Measurements from ENCODE around the gene FHL2. TPM values are rescaled to one million over a fixed set of nuclear protein-coding genes. Genes with fewer than 3 reads are reported as not detected.

The FHL2 gene
- polyA plus RNA-seq, 1 donor (not counting 4 experiments of a cell fraction or from before 2014, with no cell fraction given), result 132 TPM

DNA sequence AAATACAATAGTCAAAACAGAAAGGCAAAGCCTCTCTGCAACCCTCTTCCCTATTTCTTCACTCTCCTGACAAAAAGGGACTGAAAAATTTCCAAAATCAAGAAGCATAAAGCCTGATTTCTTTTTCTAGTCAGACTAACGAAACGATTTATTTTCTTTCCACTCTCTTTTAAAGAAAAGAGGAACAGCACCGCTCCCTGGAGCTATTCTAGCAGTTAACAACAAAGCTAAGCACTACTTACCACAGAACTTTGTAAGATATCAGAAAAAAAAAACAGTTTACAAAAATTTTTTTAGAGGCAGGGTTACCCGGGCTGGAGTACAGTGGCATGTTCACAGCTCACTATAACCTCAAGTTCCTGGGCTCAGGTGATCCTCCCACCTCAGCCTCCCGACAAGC lies 14.4 kb upstream of the FHL2 start:
- no peak overlapping the region for H3K9ac ChIP-seq (ENCODE audit: control insufficient read depth, extremely low read depth, insufficient read depth, low read length)
- H3K27me3 ChIP-seq (ENCODE audit: control insufficient read depth, extremely low read depth, insufficient read depth, low read length), result no peaks in the 10 kb centered on the region
- peaks cover 38% of the 10 kb centered on the region for H3K4me1 ChIP-seq (ENCODE audit: control insufficient read depth, extremely low read depth, insufficient read depth, low read length)
- H4K20me1 ChIP-seq (ENCODE audit: control insufficient read depth, extremely low read depth, insufficient read depth, low read length), result no peaks in the 10 kb centered on the region
- TF ChIP-seq, protein P1, sequence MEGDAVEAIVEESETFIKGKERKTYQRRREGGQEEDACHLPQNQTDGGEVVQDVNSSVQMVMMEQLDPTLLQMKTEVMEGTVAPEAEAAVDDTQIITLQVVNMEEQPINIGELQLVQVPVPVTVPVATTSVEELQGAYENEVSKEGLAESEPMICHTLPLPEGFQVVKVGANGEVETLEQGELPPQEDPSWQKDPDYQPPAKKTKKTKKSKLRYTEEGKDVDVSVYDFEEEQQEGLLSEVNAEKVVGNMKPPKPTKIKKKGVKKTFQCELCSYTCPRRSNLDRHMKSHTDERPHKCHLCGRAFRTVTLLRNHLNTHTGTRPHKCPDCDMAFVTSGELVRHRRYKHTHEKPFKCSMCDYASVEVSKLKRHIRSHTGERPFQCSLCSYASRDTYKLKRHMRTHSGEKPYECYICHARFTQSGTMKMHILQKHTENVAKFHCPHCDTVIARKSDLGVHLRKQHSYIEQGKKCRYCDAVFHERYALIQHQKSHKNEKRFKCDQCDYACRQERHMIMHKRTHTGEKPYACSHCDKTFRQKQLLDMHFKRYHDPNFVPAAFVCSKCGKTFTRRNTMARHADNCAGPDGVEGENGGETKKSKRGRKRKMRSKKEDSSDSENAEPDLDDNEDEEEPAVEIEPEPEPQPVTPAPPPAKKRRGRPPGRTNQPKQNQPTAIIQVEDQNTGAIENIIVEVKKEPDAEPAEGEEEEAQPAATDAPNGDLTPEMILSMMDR (optimal IDR thresholded peaks at IDR 0.05 in 1 of 3, IDR thresholded peaks at IDR 0.05 in 1 of 3, conservative IDR thresholded peaks at IDR 0.05 in 1 of 3; ENCODE audit: extremely low read depth in 1 of 3, insufficient read depth in 2 of 3, low read length in 3 of 3), result no peak
- no peak for TF ChIP-seq EZH2 (IDR thresholded peaks at IDR 0.05; ENCODE audit: low read length)
- H3K9me1 ChIP-seq (ENCODE audit: control insufficient read depth, extremely low read depth, insufficient read depth, low read length), result no peaks in the 10 kb centered on the region
- no peak for DNase-seq (ENCODE audit: low read depth, low spot score)
- no peak overlapping the region for H2AFZ ChIP-seq (ENCODE audit: control insufficient read depth, low read length)
- H3K79me2 ChIP-seq (ENCODE audit: control insufficient read depth, insufficient read depth, low read length), result no peaks in the 10 kb centered on the region
- no peak overlapping the region for H3K4me3 ChIP-seq (ENCODE audit: control insufficient read depth in 2 of 3, extremely low read depth in 1 of 3, insufficient read depth in 2 of 3, low read depth in 1 of 3, low read length in 3 of 3)
- dilution Hi-C loops (cut with MboI; ENCODE audit: extremely low pct_ligation_motif_present, low sequenced_read_pairs), result no loop called here
- H3K27ac ChIP-seq (ENCODE audit: control insufficient read depth, insufficient read depth, low read length), result no peak overlapping the region
- FAIRE-seq, result no peak
- no peaks in the 10 kb centered on the region for H3K9me3 ChIP-seq (ENCODE audit: control insufficient read depth, low read depth, low read length)
- H3K36me3 ChIP-seq (ENCODE audit: control insufficient read depth in 2 of 2, extremely low read depth in 1 of 2, insufficient read depth in 2 of 2, low read length in 2 of 2), result no peaks in the 10 kb centered on the region
- H3K4me2 ChIP-seq (ENCODE audit: control insufficient read depth, extremely low read depth, insufficient read depth, low read depth, low read length), result no peak overlapping the region

- Histone ChIP-seq H3K27ac (ENCODE audit: control insufficient read depth, insufficient read depth, low read length) (no peak overlapping the region), H2AFZ (ENCODE audit: control insufficient read depth, low read length) (no peak overlapping the region), H3K4me2 (ENCODE audit: control insufficient read depth, extremely low read depth, insufficient read depth, low read depth, low read length) (no peak overlapping the region), H3K4me3 (ENCODE audit: control insufficient read depth in 2 of 3, extremely low read depth in 1 of 3, insufficient read depth in 2 of 3, low read depth in 1 of 3, low read length in 3 of 3) (no peak overlapping the region), H4K20me1 (ENCODE audit: control insufficient read depth, extremely low read depth, insufficient read depth, low read length) (no peaks in the 10 kb centered on the region), H3K36me3 (ENCODE audit: control insufficient read depth in 2 of 2, extremely low read depth in 1 of 2, insufficient read depth in 2 of 2, low read length in 2 of 2) (no peaks in the 10 kb centered on the region), H3K27me3 (ENCODE audit: control insufficient read depth, extremely low read depth, insufficient read depth, low read length) (no peaks in the 10 kb centered on the region), H3K4me1 (ENCODE audit: control insufficient read depth, extremely low read depth, insufficient read depth, low read length) (peaks cover 43% of the 10 kb centered on the region), H3K9ac (ENCODE audit: control insufficient read depth, extremely low read depth, insufficient read depth, low read length) (no peak overlapping the region), H3K9me1 (ENCODE audit: control insufficient read depth, extremely low read depth, insufficient read depth, low read length) (no peaks in the 10 kb centered on the region), H3K9me3 (ENCODE audit: control insufficient read depth, low read depth, low read length) (no peaks in the 10 kb centered on the region), H3K79me2 (ENCODE audit: control insufficient read depth, insufficient read depth, low read length) (no peaks in the 10 kb centered on the region)
- dilution Hi-C loops (cut with MboI; ENCODE audit: extremely low pct_ligation_motif_present, low sequenced_read_pairs), result no loop called here
- FAIRE-seq (no peak), DNase-seq (ENCODE audit: low read depth, low spot score) (no peak)
- TF ChIP-seq, protein P1 (optimal IDR thresholded peaks at IDR 0.05 in 1 of 3, IDR thresholded peaks at IDR 0.05 in 1 of 3, conservative IDR thresholded peaks at IDR 0.05 in 1 of 3; ENCODE audit: extremely low read depth in 1 of 3, insufficient read depth in 2 of 3, low read length in 3 of 3), result no peak
- no peak for TF ChIP-seq EZH2 (IDR thresholded peaks at IDR 0.05; ENCODE audit: low read length)
Measured at GRCh38 chr2:105412584-105412983, 13.7 kb upstream of the FHL2 start.
